Astrocyte (in vitro differentiated cells and primary cell): Measurements from ENCODE around the gene SHC3. TPM values are rescaled to one million over a fixed set of nuclear protein-coding genes. Genes with fewer than 3 reads are reported as not detected.

Experiments
- DNase-seq: peaks from one replicate; pipeline ENCODE4 v3.0.0-alpha.2; 2010; ENCODE audit warnings: low read depth
- FAIRE-seq: peaks from 2 replicates; lab custom pipeline; 2011; peaks lifted over from hg19 to GRCh38; lab: Jason Lieb, UNC
- H2AFZ ChIP-seq: 2 replicates; pipeline ENCODE4 v1.6.0; 2012; ENCODE audit warnings: low read depth, low read length, inconsistent platforms
- H3K27ac ChIP-seq: 2 replicates; pipeline ENCODE4 v1.5.1; 2011; ENCODE audit warnings: low read depth, low read length, inconsistent platforms
- H3K27me3 ChIP-seq: 2 replicates; pipeline ENCODE4 v1.6.0; 2011; ENCODE audit warnings: low read length, inconsistent platforms; ENCODE audit not compliant: insufficient read depth
- H3K36me3 ChIP-seq: 2 replicates; pipeline ENCODE4 v1.5.1; 2011; ENCODE audit warnings: low read length, inconsistent platforms; ENCODE audit not compliant: insufficient read depth
- H3K4me1 ChIP-seq: 2 replicates; pipeline ENCODE4 v1.5.1; 2011; ENCODE audit warnings: low read length, inconsistent platforms; ENCODE audit not compliant: insufficient read depth
- H3K4me2 ChIP-seq: 2 replicates; pipeline ENCODE4 v1.6.0; 2012; ENCODE audit warnings: low read length, inconsistent platforms
- H3K4me3 ChIP-seq: 2 replicates; pipeline ENCODE4 v1.5.1; 2011; ENCODE audit warnings: low read depth, mild to moderate bottlenecking, low read length, inconsistent platforms; ENCODE audit not compliant: insufficient read depth
- H3K79me2 ChIP-seq: 2 replicates; pipeline ENCODE4 v1.6.0; 2012; ENCODE audit warnings: mild to moderate bottlenecking, low read length, inconsistent platforms; ENCODE audit not compliant: insufficient read depth
- H3K9ac ChIP-seq: 2 replicates; pipeline ENCODE4 v1.6.0; 2012; ENCODE audit warnings: mild to moderate bottlenecking, low read length, inconsistent platforms
- H3K9me3 ChIP-seq: 2 replicates; pipeline ENCODE4 v1.5.1; 2012; ENCODE audit warnings: low read depth, mild to moderate bottlenecking, low read length, inconsistent platforms; ENCODE audit not compliant: insufficient read depth
- H4K20me1 ChIP-seq: 2 replicates; pipeline ENCODE4 v1.6.0; 2012; ENCODE audit warnings: low read length, inconsistent platforms; ENCODE audit not compliant: insufficient read depth
- H3K27ac Mint-ChIP-seq: one replicate; pipeline ENCODE4 v1.8.0; 2021; ENCODE audit warnings: mild to moderate bottlenecking, mixed read lengths; ENCODE audit not compliant: unreplicated experiment
- H3K27me3 Mint-ChIP-seq: one replicate; pipeline ENCODE4 v1.8.0; 2021; ENCODE audit warnings: low read depth, mixed read lengths; ENCODE audit not compliant: unreplicated experiment
- H3K36me3 Mint-ChIP-seq: one replicate; pipeline ENCODE4 v1.8.0; 2021; ENCODE audit warnings: low read depth, mixed read lengths; ENCODE audit not compliant: unreplicated experiment
- H3K4me1 Mint-ChIP-seq: one replicate; pipeline ENCODE4 v1.8.0; 2021; ENCODE audit warnings: low read depth, mixed read lengths; ENCODE audit not compliant: unreplicated experiment
- H3K4me3 Mint-ChIP-seq: one replicate; pipeline ENCODE4 v1.8.0; 2021; ENCODE audit warnings: mild to moderate bottlenecking, moderate library complexity, mixed read lengths; ENCODE audit not compliant: unreplicated experiment
- H3K9me3 Mint-ChIP-seq: one replicate; pipeline ENCODE4 v1.8.0; 2021; ENCODE audit warnings: mild to moderate bottlenecking, mixed read lengths; ENCODE audit not compliant: unreplicated experiment
- CTCF ChIP-seq: IDR thresholded peaks from 2 replicates; pipeline ENCODE4 v1.5.1; 2011; ENCODE audit warnings: low read depth, mild to moderate bottlenecking, inconsistent platforms, low read length, moderate library complexity; ENCODE audit not compliant: insufficient read depth
- EZH2 ChIP-seq: IDR thresholded peaks from 2 replicates; pipeline ENCODE4 v1.6.1; 2012; ENCODE audit warnings: mild to moderate bottlenecking, low read length, inconsistent platforms; ENCODE audit not compliant: insufficient read depth
- total RNA-seq: library from RNA; stranded (reverse); gene quantifications from 2 replicates; pipeline ENCODE4 v1.2.1, GENCODE V29; 2021

SHC3 gene
- total RNA-seq, 1 donor from 2014 or later: 4.6 TPM

GRCh38 chr9:89022001-89022759, 156.4 kb downstream of the SHC3 start:
- H3K79me2 ChIP-seq: no peaks in the 10 kb centered on the region
- Mint-ChIP-seq H3K27me3 (no peaks in the 10 kb centered on the region), H3K4me1 (peaks cover 33% of the 10 kb centered on the region), H3K36me3 (no peaks in the 10 kb centered on the region), H3K27ac (no peak overlapping the region), H3K9me3 (peaks cover 8% of the 10 kb centered on the region), H3K4me3 (no peak overlapping the region)
- H3K4me1 ChIP-seq: peaks cover 36% of the 10 kb centered on the region
- no peak overlapping the region for H2AFZ ChIP-seq
- H3K9me3 ChIP-seq: no peaks in the 10 kb centered on the region
- peaks cover 12% of the 10 kb centered on the region for H4K20me1 ChIP-seq
- DNase-seq: peak; percentile 73
- peak overlapping the region; percentile 54 for H3K4me2 ChIP-seq
- H3K9ac ChIP-seq: no peak overlapping the region
- FAIRE-seq: no peak
- H3K27me3 ChIP-seq: no peaks in the 10 kb centered on the region
- H3K27ac ChIP-seq: peak overlapping the region; percentile 39
- no peak for TF ChIP-seq CTCF
- no peak for TF ChIP-seq EZH2
- no peaks in the 10 kb centered on the region for H3K36me3 ChIP-seq
- no peak overlapping the region for H3K4me3 ChIP-seq

- Mint-ChIP-seq H3K9me3 (peaks cover 10% of the 10 kb centered on the region), H3K36me3 (no peaks in the 10 kb centered on the region), H3K4me1 (peaks cover 33% of the 10 kb centered on the region), H3K27ac (peak overlapping the region; percentile 73), H3K4me3 (peak overlapping the region; percentile 60), H3K27me3 (no peaks in the 10 kb centered on the region)
- Histone ChIP-seq H2AFZ (no peak overlapping the region), H3K9ac (no peak overlapping the region), H3K4me2 (peak overlapping the region; percentile 54), H3K79me2 (no peaks in the 10 kb centered on the region), H3K4me1 (peaks cover 36% of the 10 kb centered on the region), H3K9me3 (no peaks in the 10 kb centered on the region), H3K27me3 (no peaks in the 10 kb centered on the region), H3K36me3 (no peaks in the 10 kb centered on the region), H4K20me1 (peaks cover 12% of the 10 kb centered on the region), H3K27ac (no peak overlapping the region), H3K4me3 (no peak overlapping the region)
- TF ChIP-seq EZH2 (no peak), CTCF (no peak)
- DNase-seq: peak; percentile 89
- peak; percentile 90 for FAIRE-seq
Measured at GRCh38 chr9:89021154-89021803, 157.3 kb downstream of the SHC3 start.
